HFFc6 (cell line): ENCODE measurements around the gene PLEKHA3. TPM values are rescaled to one million over a fixed set of nuclear protein-coding genes. Genes with fewer than 3 reads are reported as not detected.

ENCODE experiments used
- DNase-seq: peaks from one replicate; pipeline ENCODE4 v3.0.0-alpha.2; 2018
- H3K27ac Mint-ChIP-seq: 2 replicates; pipeline ENCODE4 v1.8.0; 2020; ENCODE audit warnings: mild to moderate bottlenecking, mixed read lengths
- H3K27me3 Mint-ChIP-seq: 2 replicates; pipeline ENCODE4 v1.8.0; 2021; ENCODE audit warnings: mild to moderate bottlenecking, moderate library complexity, mixed read lengths; ENCODE audit not compliant: insufficient read depth
- H3K36me3 Mint-ChIP-seq: 2 replicates; pipeline ENCODE4 v1.8.0; 2021; ENCODE audit warnings: low read depth, mixed read lengths
- H3K4me1 Mint-ChIP-seq: 2 replicates; pipeline ENCODE4 v1.8.0; 2020; ENCODE audit warnings: low read depth, mixed read lengths
- H3K4me3 Mint-ChIP-seq: 2 replicates; pipeline ENCODE4 v1.8.0; 2020; ENCODE audit warnings: mild to moderate bottlenecking, moderate library complexity, mixed read lengths
- H3K9me3 Mint-ChIP-seq: 2 replicates; pipeline ENCODE4 v1.8.0; 2020; ENCODE audit warnings: mild to moderate bottlenecking, mixed read lengths
- total RNA-seq, 6 experiments: library from RNA; stranded (reverse); fragmentation: NEBNext Ultra II Directional; extraction: Animal tissue kit (Norgen Biotek cat#: 25700); gene quantifications; 2 replicates in 1 of 6; 3 replicates in 5 of 6; pipeline ENCODE4 v1.2.3, GENCODE V29; 2021
- TF ChIP-seq, protein P1 (sequence below): fragments of 200-600 bp; sonication (generic); IDR thresholded peaks from 2 replicates; pipeline ENCODE4 v1.5.0; 2021; ENCODE audit warnings: antibody characterized with exemption, mild to moderate bottlenecking

Gene PLEKHA3
- total RNA-seq, 6 experiments from 2014 or later, result 31.4 to 36.6 (median 33.3) TPM

DNA sequence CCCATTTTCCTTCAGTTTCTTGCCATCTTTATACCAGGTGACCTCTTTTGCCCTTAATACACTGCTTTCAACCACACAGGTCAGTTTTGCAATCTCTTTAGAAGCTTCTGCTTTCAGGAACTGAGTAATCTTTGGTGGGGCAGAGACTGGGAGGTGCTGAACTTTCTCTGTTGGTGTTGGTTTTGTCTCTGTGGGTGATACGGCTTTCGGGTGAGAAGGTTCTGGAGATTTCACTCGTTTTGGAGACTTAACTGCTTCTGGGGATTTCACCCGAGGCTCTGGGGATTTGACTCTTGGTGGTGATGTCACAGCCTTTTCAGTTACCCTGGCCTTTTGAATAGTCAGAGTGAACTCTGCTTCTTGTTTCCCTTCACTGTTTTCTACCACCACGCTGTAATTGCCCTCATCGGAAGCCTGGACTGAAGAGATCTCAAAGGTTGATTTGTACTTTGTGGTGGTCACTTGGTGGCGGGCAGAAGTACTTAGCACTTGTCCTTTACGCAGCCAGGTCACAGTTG, 50.4 kb downstream of the PLEKHA3 start:
- H3K9me3 Mint-ChIP-seq, result no peaks in the 10 kb centered on the region
- DNase-seq, result no peak
- TF ChIP-seq, protein P1, sequence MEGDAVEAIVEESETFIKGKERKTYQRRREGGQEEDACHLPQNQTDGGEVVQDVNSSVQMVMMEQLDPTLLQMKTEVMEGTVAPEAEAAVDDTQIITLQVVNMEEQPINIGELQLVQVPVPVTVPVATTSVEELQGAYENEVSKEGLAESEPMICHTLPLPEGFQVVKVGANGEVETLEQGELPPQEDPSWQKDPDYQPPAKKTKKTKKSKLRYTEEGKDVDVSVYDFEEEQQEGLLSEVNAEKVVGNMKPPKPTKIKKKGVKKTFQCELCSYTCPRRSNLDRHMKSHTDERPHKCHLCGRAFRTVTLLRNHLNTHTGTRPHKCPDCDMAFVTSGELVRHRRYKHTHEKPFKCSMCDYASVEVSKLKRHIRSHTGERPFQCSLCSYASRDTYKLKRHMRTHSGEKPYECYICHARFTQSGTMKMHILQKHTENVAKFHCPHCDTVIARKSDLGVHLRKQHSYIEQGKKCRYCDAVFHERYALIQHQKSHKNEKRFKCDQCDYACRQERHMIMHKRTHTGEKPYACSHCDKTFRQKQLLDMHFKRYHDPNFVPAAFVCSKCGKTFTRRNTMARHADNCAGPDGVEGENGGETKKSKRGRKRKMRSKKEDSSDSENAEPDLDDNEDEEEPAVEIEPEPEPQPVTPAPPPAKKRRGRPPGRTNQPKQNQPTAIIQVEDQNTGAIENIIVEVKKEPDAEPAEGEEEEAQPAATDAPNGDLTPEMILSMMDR, result no peak
- H3K27ac Mint-ChIP-seq, result no peak overlapping the region
- H3K4me1 Mint-ChIP-seq, result peaks cover 7% of the 10 kb centered on the region
- no peak overlapping the region for H3K4me3 Mint-ChIP-seq
- no peaks in the 10 kb centered on the region; the same call in 1 of the 2 replicates for H3K27me3 Mint-ChIP-seq
- H3K36me3 Mint-ChIP-seq, result peaks cover 49% of the 10 kb centered on the region

DNA sequence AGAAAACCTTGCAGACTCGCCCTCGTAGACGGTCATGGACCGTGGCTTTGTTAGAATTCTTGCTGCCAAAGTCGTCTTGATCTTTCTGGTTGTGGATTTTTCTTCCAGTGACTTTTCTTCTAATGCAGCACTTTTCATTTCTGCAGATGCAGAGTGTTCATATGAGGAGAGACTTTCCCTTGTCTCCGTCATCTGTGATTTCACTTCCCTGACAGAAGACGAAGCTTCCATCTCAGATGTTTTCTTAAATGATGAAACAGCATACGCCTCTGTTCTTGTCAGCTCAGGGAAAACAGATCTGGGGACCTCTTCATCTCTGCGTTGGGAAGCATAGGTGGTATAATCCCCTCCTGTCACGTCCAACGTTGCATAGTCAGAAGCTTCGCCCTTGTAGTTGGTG, 50.9 kb downstream of the PLEKHA3 start:
- Mint-ChIP-seq H3K4me1 (peaks cover 7% of the 10 kb centered on the region), H3K27ac (no peak overlapping the region), H3K9me3 (no peaks in the 10 kb centered on the region), H3K4me3 (no peak overlapping the region), H3K36me3 (peaks cover 44% of the 10 kb centered on the region), H3K27me3 (no peaks in the 10 kb centered on the region; the same call in 1 of the 2 replicates)
- DNase-seq, result no peak
- TF ChIP-seq, protein P1, result no peak

DNA sequence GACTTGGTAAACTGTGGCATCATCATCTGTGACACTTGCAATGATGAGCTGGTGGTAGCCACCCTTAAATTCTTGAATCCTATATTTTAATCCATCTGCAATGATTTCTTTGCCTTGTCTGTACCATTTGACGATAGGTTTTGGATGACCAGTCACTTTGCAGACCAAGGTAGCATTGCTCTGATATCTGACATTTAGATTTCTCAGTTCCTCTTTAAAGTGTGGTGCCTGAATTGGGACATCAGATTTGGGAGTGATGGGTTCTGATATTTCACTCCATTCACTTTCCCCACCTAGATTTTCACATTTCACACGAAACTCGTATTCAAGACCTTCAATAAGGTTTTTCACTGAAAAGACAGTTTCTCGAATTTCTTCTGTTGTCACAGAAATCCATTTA, 55.8 kb downstream of the PLEKHA3 start:
- Mint-ChIP-seq H3K27ac (no peak overlapping the region), H3K36me3 (peaks cover 40% of the 10 kb centered on the region), H3K27me3 (no peaks in the 10 kb centered on the region; the same call in 1 of the 2 replicates), H3K4me1 (no peaks in the 10 kb centered on the region), H3K4me3 (no peak overlapping the region), H3K9me3 (no peaks in the 10 kb centered on the region)
- TF ChIP-seq, protein P1, result no peak
- no peak for DNase-seq

DNA sequence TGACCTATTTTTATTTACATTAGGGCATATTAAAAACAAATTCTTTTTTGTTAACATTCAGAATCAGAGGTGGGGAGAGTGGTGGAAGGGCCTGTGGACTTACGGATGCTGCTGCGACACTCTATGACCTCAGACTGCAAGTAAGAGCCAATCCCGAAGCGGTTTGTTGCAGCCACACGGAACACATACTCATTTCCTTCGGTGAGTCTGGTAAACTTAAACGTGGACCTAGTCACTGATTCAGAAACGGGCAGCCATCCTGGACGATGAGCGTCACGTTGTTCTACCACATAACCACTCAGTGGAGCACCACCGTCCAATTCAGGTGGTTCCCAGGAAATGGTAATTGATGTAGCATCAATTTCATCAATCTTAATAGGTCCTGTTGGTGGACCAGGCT, 61.9 kb downstream of the PLEKHA3 start:
- Mint-ChIP-seq H3K27me3 (no peaks in the 10 kb centered on the region; the same call in 1 of the 2 replicates), H3K4me1 (no peaks in the 10 kb centered on the region), H3K36me3 (peaks cover 4% of the 10 kb centered on the region; the same call in 1 of the 2 replicates), H3K4me3 (no peak overlapping the region), H3K9me3 (no peaks in the 10 kb centered on the region), H3K27ac (no peak overlapping the region)
- TF ChIP-seq, protein P1, result no peak
- DNase-seq, result no peak

DNA sequence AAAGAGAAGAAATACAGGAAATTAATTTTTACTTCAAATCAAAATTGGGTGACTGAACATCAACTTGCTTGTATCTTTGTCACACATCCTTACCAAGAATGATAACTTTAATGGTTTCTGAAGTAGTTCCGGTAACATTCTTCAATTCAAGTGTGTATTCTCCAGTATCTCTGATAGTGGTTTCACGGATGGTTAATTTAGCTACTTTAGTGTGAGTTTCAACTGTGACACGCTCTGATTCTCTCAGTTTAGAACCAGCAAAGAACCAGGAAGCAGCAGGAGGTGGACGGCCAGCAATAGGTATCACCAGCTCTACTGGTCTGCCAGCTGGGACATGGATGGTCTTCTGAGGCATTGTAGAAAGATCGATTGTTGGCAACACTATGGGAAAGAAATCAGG, 62.3 kb downstream of the PLEKHA3 start:
- TF ChIP-seq, protein P1, result no peak
- H3K27me3 Mint-ChIP-seq, result no peaks in the 10 kb centered on the region; the same call in 1 of the 2 replicates
- H3K4me3 Mint-ChIP-seq, result no peak overlapping the region
- H3K27ac Mint-ChIP-seq, result no peak overlapping the region
- H3K36me3 Mint-ChIP-seq, result peaks cover 6% of the 10 kb centered on the region; the same call in 1 of the 2 replicates
- no peak for DNase-seq
- H3K9me3 Mint-ChIP-seq, result no peaks in the 10 kb centered on the region
- H3K4me1 Mint-ChIP-seq, result no peaks in the 10 kb centered on the region
